HAP-1 (cell line): Measurements from ENCODE around the gene PBOV1.

Experiments
- DNase-seq, 2 experiments: peaks; one replicate each; pipeline ENCODE4 v3.0.0-alpha.2; 2016 to 2020; ENCODE audit warnings: low spot score in 2 of 2
- H3K27me3 ChIP-seq: fragments of 250-450 bp; sonication (Bioruptor Pico); 2 replicates; pipeline ENCODE4 v1.5.1; 2020; ENCODE audit warnings: low read depth, mild to moderate bottlenecking, moderate library complexity
- H3K36me3 ChIP-seq: fragments of 250-450 bp; sonication (Bioruptor Pico); replicated peaks from 2 replicates; pipeline ENCODE4 v1.5.1; 2020; ENCODE audit warnings: mild to moderate bottlenecking
- H3K4me1 ChIP-seq: fragments of 250-450 bp; sonication (Bioruptor Pico); 2 replicates; pipeline ENCODE4 v1.5.1; 2020; ENCODE audit warnings: mild to moderate bottlenecking
- H3K4me3 ChIP-seq: fragments of 250-450 bp; sonication (Bioruptor Pico); 2 replicates; pipeline ENCODE4 v1.5.1; 2020; ENCODE audit warnings: mild to moderate bottlenecking, moderate library complexity
- H3K9me3 ChIP-seq: fragments of 250-450 bp; sonication (Bioruptor Pico); 2 replicates; pipeline ENCODE4 v1.5.1; 2020; ENCODE audit warnings: mild to moderate bottlenecking, moderate library complexity
- in situ Hi-C: fragments of 300-500 bp; cut with MboI; formaldehyde crosslinking; loops from 3 replicates; pipeline ENCODE4 v1.14.3; 2020; ENCODE audit warnings: low sequenced_read_pairs, inconsistent platforms, mixed read lengths

Gene PBOV1

DNA sequence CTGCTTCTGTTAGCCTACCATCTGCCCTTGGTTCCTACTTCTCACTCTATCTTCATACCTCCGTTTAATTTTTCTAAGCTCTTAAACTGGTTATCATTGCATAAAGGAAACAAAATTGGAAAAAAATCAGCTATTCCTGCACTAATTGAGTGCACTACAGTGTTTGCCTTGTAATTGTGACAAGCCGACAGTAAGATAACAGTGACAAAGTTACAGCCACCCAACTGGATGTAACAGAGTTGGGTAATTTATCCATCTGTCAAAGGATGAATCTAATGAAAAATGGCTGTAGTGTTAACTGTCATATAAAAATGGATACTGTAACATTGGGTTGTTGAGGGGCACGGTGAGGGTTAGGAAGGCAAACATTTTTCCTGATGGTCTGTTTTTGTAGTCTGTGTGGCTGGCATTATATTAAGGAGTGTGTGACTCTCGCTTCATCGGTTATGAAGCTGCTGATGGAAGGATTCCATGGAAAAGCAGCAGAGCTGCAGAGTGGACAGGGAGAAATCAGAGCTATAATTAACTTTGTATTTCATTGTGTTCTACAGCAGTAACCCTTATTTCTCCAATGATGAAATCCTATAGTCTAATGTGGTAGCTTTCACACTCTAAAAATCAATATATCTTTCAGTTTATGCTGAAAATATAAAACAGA is 12.7 kb downstream of the PBOV1 start:
- H3K4me3 ChIP-seq: no peak overlapping the region
- DNase-seq: no peak
- H3K27me3 ChIP-seq: no peaks in the 10 kb centered on the region
- H3K36me3 ChIP-seq: no peaks in the 10 kb centered on the region
- no peaks in the 10 kb centered on the region for H3K4me1 ChIP-seq
- in situ Hi-C loops: no loop called here
- no peaks in the 10 kb centered on the region for H3K9me3 ChIP-seq

DNA sequence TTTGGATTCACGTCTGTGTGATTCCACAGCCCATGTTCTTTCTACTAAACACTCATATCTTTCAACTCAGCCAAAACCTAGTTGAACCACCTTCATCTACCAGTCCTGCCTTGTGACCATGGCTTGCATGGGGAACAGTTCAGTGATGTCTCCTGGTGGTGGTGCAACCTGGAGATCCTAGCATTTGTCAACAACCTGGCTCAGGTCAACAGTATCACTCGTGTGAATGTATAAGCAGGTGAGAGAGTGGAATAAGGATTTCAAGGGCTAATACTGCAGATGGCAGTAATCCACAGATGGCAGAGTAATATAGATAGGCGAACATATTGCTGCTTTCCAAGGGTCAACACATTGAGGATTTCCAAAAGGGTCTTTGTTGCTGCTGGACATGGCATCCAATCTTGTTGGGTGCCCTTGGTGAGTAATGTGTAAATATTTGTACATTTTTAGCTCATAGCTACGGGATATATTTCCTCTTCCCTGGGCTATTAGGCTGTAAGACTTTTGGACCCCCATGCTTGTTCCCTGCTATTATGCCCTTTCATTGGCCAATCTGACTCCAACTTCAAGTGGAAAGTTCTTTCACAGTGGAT is 13.4 kb downstream of the PBOV1 start:
- Histone ChIP-seq H3K4me1 (no peaks in the 10 kb centered on the region), H3K9me3 (no peaks in the 10 kb centered on the region), H3K36me3 (no peaks in the 10 kb centered on the region), H3K27me3 (no peaks in the 10 kb centered on the region), H3K4me3 (no peak overlapping the region)
- in situ Hi-C loops: no loop called here
- DNase-seq: no peak

DNA sequence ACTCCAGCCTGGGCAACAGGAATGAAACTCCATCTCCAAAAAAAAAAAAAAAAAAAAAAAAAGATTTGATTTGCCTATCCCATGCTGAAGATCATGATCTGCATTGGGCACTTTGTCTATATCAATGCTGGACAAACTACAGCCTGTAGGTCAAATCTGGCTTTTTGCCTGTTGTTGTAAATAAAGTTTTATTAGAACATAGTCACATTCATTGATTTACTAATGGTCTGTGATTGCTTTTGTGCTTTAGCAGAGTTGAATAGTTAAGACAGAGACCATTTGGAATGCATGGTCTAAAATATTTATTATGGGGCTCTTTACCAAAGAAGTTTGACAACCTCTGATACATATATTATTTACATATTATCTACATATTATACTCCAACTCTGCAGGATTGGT is 14.0 kb downstream of the PBOV1 start:
- Histone ChIP-seq H3K36me3 (no peaks in the 10 kb centered on the region), H3K4me1 (no peaks in the 10 kb centered on the region), H3K4me3 (no peak overlapping the region), H3K9me3 (no peaks in the 10 kb centered on the region), H3K27me3 (no peaks in the 10 kb centered on the region)
- DNase-seq: no peak
- in situ Hi-C loops: no loop called here

DNA sequence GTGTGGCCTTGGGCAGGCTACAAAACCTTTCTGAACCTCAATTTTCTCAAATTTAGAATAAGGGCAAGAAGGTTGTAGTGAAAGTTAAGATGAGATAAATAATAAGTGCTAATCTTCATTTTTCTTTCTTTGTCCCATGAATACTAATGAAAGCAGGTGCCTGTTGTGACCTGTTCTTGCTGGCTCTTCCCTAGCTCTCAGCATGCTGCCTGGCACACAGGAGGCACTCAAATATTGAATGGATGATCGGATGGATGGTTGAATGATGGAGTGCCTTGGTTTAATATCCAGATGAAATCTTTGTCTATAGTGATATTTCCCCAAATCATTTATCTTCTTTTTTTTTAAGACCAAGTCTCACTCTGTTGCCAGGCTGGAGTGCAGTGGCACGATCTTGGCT is 15.0 kb downstream of the PBOV1 start:
- Histone ChIP-seq H3K4me1 (0 out of 2 replicates have a peak, but pooled peaks cover under 1% of the 10 kb centered on the region), H3K27me3 (no peaks in the 10 kb centered on the region), H3K4me3 (no peak overlapping the region), H3K36me3 (no peaks in the 10 kb centered on the region), H3K9me3 (no peaks in the 10 kb centered on the region)
- in situ Hi-C loops: no loop called here
- no peak for DNase-seq

DNA sequence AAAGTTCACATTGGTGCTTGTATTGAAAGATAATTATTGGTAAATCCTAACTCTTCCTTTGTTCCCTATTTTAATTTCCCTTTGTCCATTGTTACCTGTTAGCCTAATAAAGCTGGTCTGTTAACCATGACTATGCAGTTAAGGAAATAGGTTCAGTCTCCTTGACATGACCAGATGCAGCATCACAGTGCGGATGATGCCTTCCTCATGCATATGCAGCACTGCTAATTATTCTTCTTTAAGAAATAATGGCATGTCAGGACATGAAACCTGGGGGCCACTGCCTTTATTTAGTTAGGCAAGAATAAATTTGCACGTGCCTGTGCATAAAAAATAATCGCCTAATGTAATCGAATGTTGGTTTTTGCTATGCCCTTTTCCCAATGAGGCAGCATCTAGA is 16.5 kb downstream of the PBOV1 start:
- Histone ChIP-seq H3K4me1 (peaks cover 4% of the 10 kb centered on the region; the same call in 1 of the 2 replicates), H3K9me3 (no peaks in the 10 kb centered on the region), H3K36me3 (no peaks in the 10 kb centered on the region), H3K27me3 (no peaks in the 10 kb centered on the region), H3K4me3 (no peak overlapping the region)
- DNase-seq: no peak
- in situ Hi-C loops: no loop called here

DNA sequence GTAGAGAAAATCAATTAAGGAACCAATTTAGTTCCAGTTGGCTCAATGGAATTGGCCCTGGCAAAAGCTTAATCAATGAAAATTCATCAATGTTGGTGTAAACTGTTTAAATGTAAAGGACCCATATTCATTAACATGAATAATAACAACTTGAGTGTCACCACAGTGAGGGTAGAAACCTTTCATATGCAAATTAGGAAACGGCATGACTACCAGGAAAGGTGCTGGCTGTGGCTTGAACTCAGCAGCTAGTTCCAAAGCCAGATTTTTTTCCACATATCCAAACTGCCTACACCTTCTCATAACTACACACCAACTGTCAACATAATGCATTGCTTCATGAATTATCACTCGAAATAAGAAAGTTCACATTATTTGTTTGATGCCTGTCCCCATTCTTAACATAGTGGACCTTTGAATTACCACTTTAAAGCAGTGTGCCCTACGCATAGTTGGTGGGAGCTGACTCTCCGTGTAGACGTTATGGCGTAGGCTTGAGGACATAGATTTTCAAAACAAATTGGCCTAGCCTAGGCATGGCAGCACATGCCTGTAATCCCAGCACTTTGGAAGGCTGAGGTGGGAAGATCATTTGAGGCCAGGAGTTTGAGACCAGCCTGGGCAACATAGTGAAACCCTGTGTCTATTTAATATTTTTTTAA is 19.7 kb downstream of the PBOV1 start:
- Histone ChIP-seq H3K4me3 (no peak overlapping the region), H3K9me3 (no peaks in the 10 kb centered on the region), H3K36me3 (no peaks in the 10 kb centered on the region), H3K4me1 (peaks cover 4% of the 10 kb centered on the region; the same call in 1 of the 2 replicates), H3K27me3 (no peaks in the 10 kb centered on the region)
- no peak for DNase-seq
- in situ Hi-C loops: no loop called here

DNA sequence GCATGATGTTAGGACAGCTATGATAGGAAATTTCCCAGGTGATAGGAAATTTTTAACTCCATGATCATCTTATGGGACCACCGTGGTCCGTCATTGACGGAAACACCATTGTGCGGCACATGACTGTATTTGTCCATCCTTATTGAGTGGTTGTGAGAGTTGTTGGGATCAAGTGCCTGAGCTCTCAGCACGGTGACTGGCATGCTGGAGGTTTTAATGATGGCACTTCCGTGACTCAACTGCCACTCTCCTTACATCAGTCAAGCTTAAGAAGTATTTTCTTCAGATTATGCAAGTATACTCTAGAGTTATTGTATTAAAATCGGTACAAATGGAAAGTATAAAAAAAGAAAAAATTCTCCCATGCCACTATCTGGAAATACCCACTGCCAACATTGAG is 20.7 kb downstream of the PBOV1 start:
- Histone ChIP-seq H3K27me3 (no peaks in the 10 kb centered on the region), H3K9me3 (no peaks in the 10 kb centered on the region), H3K4me3 (no peak overlapping the region), H3K36me3 (no peaks in the 10 kb centered on the region), H3K4me1 (peaks cover 4% of the 10 kb centered on the region; the same call in 1 of the 2 replicates)
- DNase-seq: no peak
- in situ Hi-C loops: no loop called here

DNA sequence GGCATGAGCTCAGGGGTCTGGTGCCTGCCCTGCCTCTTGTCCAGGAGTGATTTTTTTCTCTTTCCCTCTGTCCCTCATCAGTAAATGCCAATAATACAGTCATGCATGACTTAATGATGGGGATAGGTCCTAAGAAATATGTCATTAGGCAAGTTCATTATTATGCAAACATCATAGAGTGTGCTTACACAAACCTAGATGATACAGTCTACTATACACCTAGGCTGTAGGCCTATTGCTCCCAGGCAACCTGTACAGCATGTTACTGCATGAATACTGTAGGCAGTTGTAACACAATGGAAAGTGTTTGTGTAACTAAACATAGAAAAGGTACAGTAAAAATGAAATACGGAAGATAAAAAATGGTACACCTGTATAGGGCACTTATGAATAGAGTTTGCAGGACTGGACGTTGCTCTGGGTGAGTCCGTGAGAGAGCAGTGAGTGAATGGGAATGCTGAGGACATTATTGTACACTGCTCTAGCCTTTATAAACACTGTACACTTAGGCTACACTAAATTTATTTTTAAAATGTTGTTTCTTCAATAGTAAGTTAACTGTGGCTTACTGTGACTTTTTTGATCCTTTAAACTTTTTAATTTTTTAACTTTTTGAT is 22.1 kb downstream of the PBOV1 start:
- Histone ChIP-seq H3K9me3 (no peaks in the 10 kb centered on the region), H3K4me1 (peaks cover 4% of the 10 kb centered on the region; the same call in 1 of the 2 replicates), H3K27me3 (no peaks in the 10 kb centered on the region), H3K36me3 (no peaks in the 10 kb centered on the region), H3K4me3 (no peak overlapping the region)
- DNase-seq: no peak
- in situ Hi-C loops: no loop called here

DNA sequence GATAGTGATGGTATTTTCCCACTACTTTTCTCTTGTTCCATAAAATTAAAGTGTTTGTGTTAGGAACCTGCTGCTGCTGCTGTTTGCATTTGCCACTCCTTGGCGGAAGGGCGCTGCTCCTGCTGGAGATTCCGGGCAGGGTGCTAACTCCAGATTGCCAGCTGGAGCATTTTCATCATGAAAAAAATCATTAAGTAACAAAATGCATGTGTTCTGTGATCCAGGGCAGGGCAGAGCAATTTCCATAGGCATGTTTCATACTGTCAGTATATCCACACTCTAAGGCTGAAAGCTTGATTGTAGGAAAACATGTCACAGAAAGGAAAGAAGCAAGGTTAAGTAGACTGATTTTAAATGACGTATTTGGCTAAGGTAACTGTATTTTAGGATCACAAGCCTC is 24.0 kb downstream of the PBOV1 start:
- Histone ChIP-seq H3K4me1 (peaks cover 4% of the 10 kb centered on the region; the same call in 1 of the 2 replicates), H3K36me3 (no peaks in the 10 kb centered on the region), H3K27me3 (no peaks in the 10 kb centered on the region), H3K4me3 (no peak overlapping the region), H3K9me3 (no peaks in the 10 kb centered on the region)
- in situ Hi-C loops: no loop called here
- no peak for DNase-seq

DNA sequence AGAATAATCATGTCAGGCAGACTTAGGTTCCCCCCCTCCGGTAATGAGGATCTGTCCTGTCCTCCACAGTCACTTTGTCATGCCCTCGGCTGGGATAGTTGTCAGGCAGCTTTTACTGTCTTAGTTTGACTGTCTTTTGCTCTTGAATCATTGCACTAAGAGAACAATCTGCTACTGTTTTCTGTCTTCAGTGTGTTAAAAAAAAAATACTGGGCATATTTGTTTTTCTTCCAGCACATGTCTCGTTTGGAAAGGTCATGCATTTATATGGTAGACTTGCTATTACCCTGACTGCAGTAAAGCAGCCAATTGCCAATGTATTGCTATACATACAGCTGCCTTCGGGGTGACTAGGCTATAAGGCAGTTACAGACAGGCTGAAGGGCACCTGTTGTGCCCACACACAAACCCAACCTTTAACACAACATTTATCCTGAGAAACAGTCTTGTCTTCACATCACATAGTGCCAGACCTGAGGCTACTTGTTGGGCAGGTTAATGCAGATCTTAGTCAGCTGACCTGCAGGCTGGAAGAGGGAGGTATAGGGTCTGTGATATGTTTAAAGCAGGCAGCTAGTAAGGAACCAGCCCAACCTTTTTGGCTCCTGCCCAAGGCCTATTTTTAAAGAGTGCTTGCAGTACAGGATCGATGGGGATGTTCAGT is 29.9 kb downstream of the PBOV1 start:
- Histone ChIP-seq H3K27me3 (no peaks in the 10 kb centered on the region), H3K9me3 (no peaks in the 10 kb centered on the region), H3K4me3 (no peak overlapping the region), H3K36me3 (no peaks in the 10 kb centered on the region), H3K4me1 (no peaks in the 10 kb centered on the region)
- no peak for DNase-seq
- in situ Hi-C loops: no loop called here

DNA sequence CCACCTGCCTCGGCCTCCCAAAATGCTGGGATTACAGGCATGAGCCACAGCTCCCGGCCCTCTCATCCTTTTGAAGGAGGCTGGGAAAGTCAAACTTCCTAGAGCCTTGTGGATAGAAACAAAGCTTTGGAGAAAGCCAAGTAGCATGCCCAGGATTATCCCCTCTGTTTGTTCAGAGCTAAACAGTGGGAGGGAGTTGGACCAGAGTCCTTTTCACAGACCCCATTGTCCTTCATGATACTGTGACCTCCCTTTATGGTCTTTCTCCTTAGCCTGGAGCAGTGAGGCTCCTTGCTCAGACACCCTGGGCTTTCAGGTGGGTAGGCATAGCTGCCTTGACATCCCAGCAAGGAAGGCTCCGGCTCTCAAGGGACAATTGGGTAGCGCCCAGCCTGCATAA is 31.1 kb downstream of the PBOV1 start:
- Histone ChIP-seq H3K36me3 (no peaks in the 10 kb centered on the region), H3K27me3 (no peaks in the 10 kb centered on the region), H3K4me3 (no peak overlapping the region), H3K9me3 (no peaks in the 10 kb centered on the region), H3K4me1 (no peaks in the 10 kb centered on the region)
- no peak for DNase-seq
- in situ Hi-C loops: no loop called here

DNA sequence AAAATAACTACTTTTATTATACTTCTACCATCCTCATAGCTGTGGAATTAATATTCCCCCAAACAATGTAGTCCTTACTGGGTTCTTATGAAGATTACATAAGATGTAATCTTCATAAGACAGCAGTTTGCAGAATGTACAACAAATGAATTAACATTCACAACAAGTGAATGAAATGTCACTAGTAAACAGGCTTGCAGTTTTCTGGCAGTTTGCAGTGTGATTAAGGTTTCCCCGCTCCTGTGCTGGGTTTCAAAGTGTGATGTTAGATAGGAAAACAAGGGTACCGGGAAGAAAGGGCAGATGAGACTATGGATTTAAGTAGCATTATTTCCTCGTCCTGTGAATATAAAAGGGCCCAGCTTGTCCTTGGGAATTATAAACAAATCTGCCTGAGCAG is 34.1 kb downstream of the PBOV1 start:
- in situ Hi-C loops: no loop called here
- Histone ChIP-seq H3K9me3 (no peaks in the 10 kb centered on the region; the same call in 1 of the 2 replicates), H3K4me1 (no peaks in the 10 kb centered on the region), H3K4me3 (no peak overlapping the region), H3K36me3 (no peaks in the 10 kb centered on the region), H3K27me3 (no peaks in the 10 kb centered on the region)
- no peak for DNase-seq

DNA sequence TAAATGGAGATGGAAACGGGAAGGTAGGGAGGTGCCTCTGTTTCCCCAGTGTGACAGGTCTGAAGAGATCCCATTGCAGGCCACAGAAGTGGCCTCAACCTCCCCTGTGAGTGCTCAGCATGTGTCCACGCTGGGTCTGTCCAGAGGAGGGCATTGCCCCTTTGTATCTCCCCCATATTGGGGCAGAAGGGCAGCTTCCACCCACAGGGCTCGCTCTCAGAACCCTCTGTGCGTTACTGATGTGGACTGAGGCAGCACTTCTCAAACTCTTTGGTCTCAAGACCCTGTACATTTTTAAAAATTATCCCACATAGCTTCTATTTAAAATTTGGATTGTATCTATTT is 34.5 kb downstream of the PBOV1 start:
- H3K4me1 ChIP-seq: no peaks in the 10 kb centered on the region
- H3K36me3 ChIP-seq: no peaks in the 10 kb centered on the region
- H3K4me3 ChIP-seq: no peak overlapping the region
- H3K9me3 ChIP-seq: no peaks in the 10 kb centered on the region; the same call in 1 of the 2 replicates
- in situ Hi-C loops: no loop called here
- DNase-seq: no peak
- no peaks in the 10 kb centered on the region for H3K27me3 ChIP-seq
